Dermis lymphatic vessel endothelial cell (primary cell): ENCODE results near the gene PPP4C. TPM values are rescaled to one million over a fixed set of nuclear protein-coding genes. Genes with fewer than 3 reads are reported as not detected.

Experiments
- total RNA-seq: library from RNA; depleted of rRNA; stranded (reverse); fragments of >200 nt; gene quantifications from 2 replicates; pipeline ENCODE4 v1.2.1, GENCODE V29; 2014

Gene PPP4C
- total RNA-seq: 190 and 227 TPM in 2 replicates

GRCh38 chr16:30075503-30076275, at the start of gene PPP4C:
PPP4C (plus strand) TSS chr16:30075994; CDS start chr16:30076378, 384 bp downstream.

GRCh38 chr16:30030841-30031413, 44.9 kb upstream of the PPP4C start, which contains the start of gene TLCD3B:
TLCD3B (minus strand) TSS chr16:30031271; CDS start chr16:30030527, 744 bp downstream.

GRCh38 chr16:30065102-30065942, 10.5 kb upstream of the PPP4C start, which contains the start of gene ALDOA:
ALDOA (plus strand) TSS chr16:30065760; CDS start chr16:30066898, 1,138 bp downstream.

GRCh38 chr16:30091474-30092372, 15.9 kb downstream of the PPP4C start, which contains the start of gene TBX6:
TBX6 (minus strand) TSS chr16:30091924; CDS start chr16:30091193, 731 bp downstream.

GRCh38 chr16:30096105-30096861, 20.5 kb downstream of the PPP4C start, which contains the start of gene YPEL3:
YPEL3 (minus strand) TSS chr16:30096213; CDS start chr16:30095482, 731 bp downstream.

GRCh38 chr16:30113031-30113710, 37.4 kb downstream of the PPP4C start, which contains the start of gene GDPD3:
GDPD3 (minus strand) TSS chr16:30113537; CDS start chr16:30113478, 59 bp downstream.

Other genes with a start within 250 kb of the PPP4C start
- 68.7 and 73.8 TPM in 2 replicates for gene CDIPT, start 212.8 kb upstream of the PPP4C start, total RNA-seq
- gene SEZ6L2, start 176.4 kb upstream of the PPP4C start, total RNA-seq: 0.26 and 0.98 TPM in 2 replicates
- 0.17 and 0.33 TPM in 2 replicates for gene ASPHD1, start 175.5 kb upstream of the PPP4C start, total RNA-seq
- gene KCTD13, start 149.8 kb upstream of the PPP4C start, total RNA-seq: 2.6 and 3.2 TPM in 2 replicates
- 54.8 and 69.0 TPM in 2 replicates for gene TMEM219, start 113.9 kb upstream of the PPP4C start, total RNA-seq
- 77.8 and 79.8 TPM in 2 replicates for gene TAOK2, start 102.1 kb upstream of the PPP4C start, total RNA-seq
- 3.6 and 5.5 TPM in 2 replicates for gene HIRIP3, start 80.4 kb upstream of the PPP4C start, total RNA-seq
- 16.6 and 17.7 TPM in 2 replicates for gene INO80E, start 79.8 kb upstream of the PPP4C start, total RNA-seq
- gene DOC2A, start 65.0 kb upstream of the PPP4C start, total RNA-seq: 0.09 and 0.33 TPM in 2 replicates
- gene C16orf92, start 52.8 kb upstream of the PPP4C start, total RNA-seq: not detected in 2 replicates
- not detected in 2 replicates for gene TLCD3B, start 44.7 kb upstream of the PPP4C start, total RNA-seq
- gene ALDOA, start 10.2 kb upstream of the PPP4C start, total RNA-seq: 155 and 225 TPM in 2 replicates
- 0.11 and 0.26 TPM in 2 replicates for gene TBX6, start 15.9 kb downstream of the PPP4C start, total RNA-seq
- gene YPEL3, start 20.2 kb downstream of the PPP4C start, total RNA-seq: 22.9 and 26.1 TPM in 2 replicates
- gene GDPD3, start 37.5 kb downstream of the PPP4C start, total RNA-seq: 0.86 and 1.2 TPM in 2 replicates
- 39.7 and 43.9 TPM in 2 replicates for gene MAPK3, start 47.2 kb downstream of the PPP4C start, total RNA-seq
- gene CORO1A, start 107.6 kb downstream of the PPP4C start, total RNA-seq: 0.76 and 1.5 TPM in 2 replicates
- 13.4 and 26.9 TPM in 2 replicates for gene BOLA2B, start 117.7 kb downstream of the PPP4C start, total RNA-seq
- gene SLX1A, start 117.9 kb downstream of the PPP4C start, total RNA-seq: 43.8 and 54.1 TPM in 2 replicates
- 1.5 and 1.9 TPM in 2 replicates for gene SULT1A3, start 123.3 kb downstream of the PPP4C start, total RNA-seq
- 0.43 and 2.0 TPM in 2 replicates for gene NPIPB13, start 172.5 kb downstream of the PPP4C start, total RNA-seq